ENCODE measurements around the gene CDKL1.

GRCh38 chr14:50339178-50339804, 57.4 kb downstream of the CDKL1 start:
- TF ChIP-seq, protein P1, sequence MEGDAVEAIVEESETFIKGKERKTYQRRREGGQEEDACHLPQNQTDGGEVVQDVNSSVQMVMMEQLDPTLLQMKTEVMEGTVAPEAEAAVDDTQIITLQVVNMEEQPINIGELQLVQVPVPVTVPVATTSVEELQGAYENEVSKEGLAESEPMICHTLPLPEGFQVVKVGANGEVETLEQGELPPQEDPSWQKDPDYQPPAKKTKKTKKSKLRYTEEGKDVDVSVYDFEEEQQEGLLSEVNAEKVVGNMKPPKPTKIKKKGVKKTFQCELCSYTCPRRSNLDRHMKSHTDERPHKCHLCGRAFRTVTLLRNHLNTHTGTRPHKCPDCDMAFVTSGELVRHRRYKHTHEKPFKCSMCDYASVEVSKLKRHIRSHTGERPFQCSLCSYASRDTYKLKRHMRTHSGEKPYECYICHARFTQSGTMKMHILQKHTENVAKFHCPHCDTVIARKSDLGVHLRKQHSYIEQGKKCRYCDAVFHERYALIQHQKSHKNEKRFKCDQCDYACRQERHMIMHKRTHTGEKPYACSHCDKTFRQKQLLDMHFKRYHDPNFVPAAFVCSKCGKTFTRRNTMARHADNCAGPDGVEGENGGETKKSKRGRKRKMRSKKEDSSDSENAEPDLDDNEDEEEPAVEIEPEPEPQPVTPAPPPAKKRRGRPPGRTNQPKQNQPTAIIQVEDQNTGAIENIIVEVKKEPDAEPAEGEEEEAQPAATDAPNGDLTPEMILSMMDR (IDR thresholded peaks at IDR 0.05), result no peak
- TF ChIP-seq POLR2A (IDR thresholded peaks at IDR 0.05), result no peak

Measured in testis (tissue), 2 donors.